Glutamatergic neuron (in vitro differentiated cells): ENCODE data around the gene LIM2. TPM values are rescaled to one million over a fixed set of nuclear protein-coding genes. Genes with fewer than 3 reads are reported as not detected.

Experiments used
- total RNA-seq: library from RNA; stranded (reverse); fragmentation: NEBNext Ultra II Directional; extraction: Animal tissue kit (Norgen Biotek cat#: 25700); gene quantifications from one replicate; pipeline ENCODE4 v1.2.1, GENCODE V29; 2021; ENCODE audit not compliant: unreplicated experiment

LIM2 gene
- total RNA-seq, 1 donor from 2014 or later = not detected

Other genes with a start within 250 kb of the LIM2 start
- gene SIGLEC7, start 245.7 kb downstream of the LIM2 start, total RNA-seq = not detected
- not detected for gene CD33, start 162.9 kb downstream of the LIM2 start, total RNA-seq
- gene SIGLECL1, start 136.9 kb downstream of the LIM2 start, total RNA-seq = not detected
- 59.9 TPM for gene IGLON5, start 76.3 kb downstream of the LIM2 start, total RNA-seq
- gene VSIG10L, start 45.8 kb downstream of the LIM2 start, total RNA-seq = 3.5 TPM
- gene ETFB, start 21.6 kb downstream of the LIM2 start, total RNA-seq = 77.7 TPM
- not detected for gene CLDND2, start 19.0 kb downstream of the LIM2 start, total RNA-seq
- not detected for gene NKG7, start 15.3 kb downstream of the LIM2 start, total RNA-seq
- gene C19orf84, start 2.6 kb upstream of the LIM2 start, total RNA-seq = not detected
- gene SIGLEC10, start 29.7 kb upstream of the LIM2 start, total RNA-seq = not detected
- not detected for gene SIGLEC8, start 70.5 kb upstream of the LIM2 start, total RNA-seq
- gene CEACAM18, start 90.6 kb upstream of the LIM2 start, total RNA-seq = not detected
- gene SIGLEC12, start 113.8 kb upstream of the LIM2 start, total RNA-seq = not detected
- gene SIGLEC6, start 143.7 kb upstream of the LIM2 start, total RNA-seq = not detected
- gene ZNF175, start 183.3 kb upstream of the LIM2 start, total RNA-seq = 12.4 TPM
- not detected for gene SIGLEC5, start 242.4 kb upstream of the LIM2 start, total RNA-seq